ENCODE measurements around the gene WAPL.

- TF ChIP-seq CTCF (optimal IDR thresholded peaks at IDR 0.05 in 1 of 3, IDR thresholded peaks at IDR 0.05 in 1 of 3, conservative IDR thresholded peaks at IDR 0.05 in 1 of 3; ENCODE audit: extremely low read depth in 1 of 3, insufficient read depth in 2 of 3, low read length in 3 of 3) (no peak), EZH2 (IDR thresholded peaks at IDR 0.05; ENCODE audit: low read length) (no peak)
Measured at GRCh38 chr10:86489960-86490612, 31.5 kb downstream of the WAPL start.

All from keratinocyte (primary cell).